Endothelial cell of umbilical vein (primary cell): ENCODE measurements around the gene VPS35L.

ENCODE experiments used
- CTCF ChIP-seq, 2 donors: IDR thresholded peaks; 1 replicate in 1 of 2; 2 replicates in 1 of 2; pipeline ENCODE4 v1.5.1; 2011; ENCODE audit warnings: low read length in 2 of 2, mild to moderate bottlenecking in 2 of 2, moderate library complexity in 2 of 2, control low read depth in 1 of 2, inconsistent platforms in 1 of 2, low read depth in 1 of 2; ENCODE audit not compliant: insufficient read depth in 1 of 2; ENCODE audit errors: extremely low read depth in 1 of 2
- EZH2 ChIP-seq: IDR thresholded peaks from 2 replicates; pipeline ENCODE4 v1.6.1; 2012; ENCODE audit warnings: borderline replicate concordance, low read depth, mild to moderate bottlenecking, moderate library complexity, low read length, inconsistent platforms; ENCODE audit not compliant: severe bottlenecking
- FOS ChIP-seq: IDR thresholded peaks from 2 replicates; pipeline ENCODE4 v1.6.1; 2011; ENCODE audit warnings: mild to moderate bottlenecking, low read length, moderate library complexity, borderline replicate concordance; ENCODE audit not compliant: insufficient read depth
- GATA2 ChIP-seq: IDR thresholded peaks from 2 replicates; pipeline ENCODE4 v1.7.0; 2011; ENCODE audit warnings: low read depth, mild to moderate bottlenecking, moderate library complexity, mixed read lengths, low read length; ENCODE audit not compliant: insufficient read length, insufficient read depth
- JUN ChIP-seq: IDR thresholded peaks from 2 replicates; pipeline ENCODE4 v1.6.1; 2011; ENCODE audit warnings: borderline replicate concordance, low read depth; ENCODE audit not compliant: insufficient read length, insufficient read depth
- MYC ChIP-seq: IDR thresholded peaks from one replicate; pipeline ENCODE4 v1.6.1; 2011; ENCODE audit warnings: mild to moderate bottlenecking, low read depth, low read length
- POLR2A ChIP-seq: IDR thresholded peaks from 2 replicates; pipeline ENCODE4 v1.6.1; 2012; ENCODE audit warnings: low read depth, mild to moderate bottlenecking, control low read depth, low read length
- POLR2AphosphoS5 ChIP-seq: IDR thresholded peaks from 2 replicates; pipeline ENCODE4 v1.6.1; 2012; ENCODE audit warnings: low read depth, mild to moderate bottlenecking, control low read depth, low read length, moderate library complexity; ENCODE audit not compliant: insufficient read depth
- TF ChIP-seq, protein P1 (sequence below): IDR thresholded peaks from 2 replicates; pipeline ENCODE4 v1.6.1; 2011; ENCODE audit not compliant: insufficient read depth, insufficient read length

DNA sequence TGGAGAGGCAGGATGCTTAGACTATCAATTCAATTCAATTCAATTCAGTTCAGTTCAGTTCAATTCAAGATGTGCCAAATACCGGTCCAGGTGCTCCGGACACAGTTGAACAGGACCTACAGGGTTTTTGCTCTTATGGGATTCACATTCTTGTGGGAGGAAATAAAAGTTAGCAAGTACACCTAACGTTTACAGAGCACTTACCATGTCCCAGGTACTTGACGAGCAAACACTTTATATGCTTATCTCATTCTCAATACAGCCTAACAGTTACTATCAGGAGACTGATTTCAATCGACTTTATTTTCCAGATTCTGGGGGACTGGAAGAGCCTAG, 33.1 kb upstream of the VPS35L start:
- TF ChIP-seq CTCF (IDR thresholded peaks at IDR 0.05; ENCODE audit: extremely low read depth in 1 of 2, insufficient read depth in 1 of 2, low read depth in 1 of 2, low read length in 2 of 2) (no peak), EZH2 (no peak), POLR2AphosphoS5 (no peak), JUN (no peak), POLR2A (no peak), FOS (no peak), GATA2 (no peak), MYC (no peak)
- TF ChIP-seq, protein P1, sequence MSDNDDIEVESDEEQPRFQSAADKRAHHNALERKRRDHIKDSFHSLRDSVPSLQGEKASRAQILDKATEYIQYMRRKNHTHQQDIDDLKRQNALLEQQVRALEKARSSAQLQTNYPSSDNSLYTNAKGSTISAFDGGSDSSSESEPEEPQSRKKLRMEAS, result no peak
